H1 (cell line): ENCODE results near the gene ADCK2. TPM values are rescaled to one million over a fixed set of nuclear protein-coding genes. Genes with fewer than 3 reads are reported as not detected.

Experiments
- BCL11A ChIP-seq, 2 experiments: IDR thresholded peaks; one replicate each; pipeline ENCODE4 v1.6.1; 2011; ENCODE audit warnings: low read depth in 2 of 2, low read length in 2 of 2, mild to moderate bottlenecking in 2 of 2
- JUND ChIP-seq: IDR thresholded peaks from 2 replicates; pipeline ENCODE4 v1.6.1; 2011; ENCODE audit warnings: mild to moderate bottlenecking, improper control_type of control experiment, low read length
- TAF1 ChIP-seq: IDR thresholded peaks from 2 replicates; pipeline ENCODE4 v1.6.1; 2011; ENCODE audit warnings: mild to moderate bottlenecking, low read depth, low read length
- polyA plus RNA-seq, 7 experiments: library from polyadenylated mRNA; depleted of rRNA in 3 of 7; stranded (reverse) in 5 of 7; unstranded in 2 of 7; fragments of >200 nt in 5 of 7; fragments of 200-250 nt in 2 of 7; gene quantifications; 1 replicate in 5 of 7; 2 replicates in 1 of 7; 4 replicates in 1 of 7; pipeline versions ENCODE4 v1.2.1 to v1.2.3, GENCODE V29; 2011 to 2013; ENCODE audit warnings: missing spikeins in 2 of 7, mixed read lengths in 2 of 7
- total RNA-seq: library from RNA; stranded (reverse); fragmentation: NEBNext Ultra II Directional; extraction: Animal tissue kit (Norgen Biotek cat#: 25700); gene quantifications from 2 replicates; pipeline ENCODE4 v1.2.1, GENCODE V29; 2021
- TF ChIP-seq, protein P1 (sequence below): IDR thresholded peaks from 2 replicates; pipeline ENCODE4 v1.6.1; 2011; ENCODE audit warnings: low read length, improper control_type of control experiment

Gene ADCK2
- total and polyA plus RNA-seq, 2 of the 8 experiments (the other 6 are each of a cell fraction or from before 2014, with no cell fraction given): 6.9 to 11.7 TPM

DNA sequence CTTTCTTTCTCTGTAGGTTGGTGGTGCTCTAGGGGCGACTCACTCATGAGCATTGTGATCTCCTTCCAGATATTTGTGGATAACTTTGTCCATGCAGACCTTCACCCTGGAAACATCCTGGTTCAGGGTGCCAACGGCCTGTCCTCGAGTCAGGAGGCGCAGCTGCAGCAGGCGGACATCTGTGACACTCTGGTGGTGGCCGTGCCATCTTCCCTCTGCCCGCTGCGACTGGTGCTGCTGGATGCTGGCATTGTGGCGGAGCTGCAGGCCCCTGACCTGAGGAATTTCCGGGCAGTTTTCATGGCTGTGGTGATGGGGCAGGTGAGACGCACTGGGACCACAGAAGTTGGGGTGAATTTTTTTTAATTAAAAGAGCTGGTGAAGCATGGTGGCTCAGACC is 14.2 kb downstream of the ADCK2 start (continued):
- TF ChIP-seq, protein P1, sequence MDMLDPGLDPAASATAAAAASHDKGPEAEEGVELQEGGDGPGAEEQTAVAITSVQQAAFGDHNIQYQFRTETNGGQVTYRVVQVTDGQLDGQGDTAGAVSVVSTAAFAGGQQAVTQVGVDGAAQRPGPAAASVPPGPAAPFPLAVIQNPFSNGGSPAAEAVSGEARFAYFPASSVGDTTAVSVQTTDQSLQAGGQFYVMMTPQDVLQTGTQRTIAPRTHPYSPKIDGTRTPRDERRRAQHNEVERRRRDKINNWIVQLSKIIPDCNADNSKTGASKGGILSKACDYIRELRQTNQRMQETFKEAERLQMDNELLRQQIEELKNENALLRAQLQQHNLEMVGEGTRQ: no peak
- TF ChIP-seq BCL11A (IDR thresholded peaks at IDR 0.05; ENCODE audit: low read depth in 2 of 2, low read length in 2 of 2) (no peak), TAF1 (no peak), JUND (no peak)
